NCI-H345 (cell line): ENCODE results near the gene ATP6AP1.
"Not testable (repeated sequence)": the region's sequence is repeated elsewhere in the genome, so short reads cannot be mapped to it uniquely, and the experiment has no call there.

ENCODE experiments used
- DNase-seq: peaks from one replicate; lab custom pipeline; 2025; lab: John Stamatoyannopoulos, UW

ATP6AP1 gene

GRCh38 chrX:154399527-154400368, 28.7 kb upstream of the ATP6AP1 start:
- no peak for DNase-seq

GRCh38 chrX:154400369-154400817, 28.1 kb upstream of the ATP6AP1 start:
- DNase-seq, result not testable (repeated sequence)

- DNase-seq, result no peak
Observed at GRCh38 chrX:154401045-154401799, 27.3 kb upstream of the ATP6AP1 start.

- DNase-seq, result no peak
Observed at GRCh38 chrX:154401918-154402621, 26.4 kb upstream of the ATP6AP1 start.

GRCh38 chrX:154402622-154403127, 25.8 kb upstream of the ATP6AP1 start:
- DNase-seq, result no peak

GRCh38 chrX:154403192-154403591, 25.3 kb upstream of the ATP6AP1 start:
- no peak for DNase-seq

GRCh38 chrX:154403858-154404257, 24.6 kb upstream of the ATP6AP1 start:
- no peak for DNase-seq

- no peak for DNase-seq
Observed at GRCh38 chrX:154404625-154405192, 23.8 kb upstream of the ATP6AP1 start.

- DNase-seq, result no peak
Observed at GRCh38 chrX:154408659-154409221, 19.7 kb upstream of the ATP6AP1 start.

GRCh38 chrX:154409222-154409871, 19.1 kb upstream of the ATP6AP1 start, which contains the start of gene DNASE1L1:
Gene DNASE1L1, minus strand, starts transcription at chrX:154409254. Its CDS starts 3,686 bp downstream, at chrX:154405568.
- no peak for DNase-seq

GRCh38 chrX:154411981-154412340, 16.5 kb upstream of the ATP6AP1 start:
- peak; percentile 43 for DNase-seq

GRCh38 chrX:154412468-154412867, 16.0 kb upstream of the ATP6AP1 start:
- no peak for DNase-seq

- no peak for DNase-seq
Observed at GRCh38 chrX:154413142-154413541, 15.3 kb upstream of the ATP6AP1 start.

- DNase-seq, result peak; percentile 54
Observed at GRCh38 chrX:154417157-154417556, 11.3 kb upstream of the ATP6AP1 start.

- DNase-seq, result no peak
Observed at GRCh38 chrX:154419189-154419588, 9.3 kb upstream of the ATP6AP1 start.

- peak; percentile 60 for DNase-seq
Observed at GRCh38 chrX:154419688-154420401, 8.6 kb upstream of the ATP6AP1 start.

GRCh38 chrX:154420402-154420756, 8.1 kb upstream of the ATP6AP1 start:
- DNase-seq, result no peak

- DNase-seq, result no peak
Observed at GRCh38 chrX:154426916-154427770, 1.3 kb upstream of the ATP6AP1 start.

GRCh38 chrX:154429711-154430110, 1.2 kb downstream of the ATP6AP1 start:
- no peak for DNase-seq
